NB4 (cell line): ENCODE data around the gene GPBP1.

ENCODE experiments used
- TF ChIP-seq, protein P1 (sequence below): IDR thresholded peaks from 2 replicates; pipeline ENCODE4 v1.6.1; 2011; ENCODE audit warnings: low read depth, low read length
- TF ChIP-seq, protein P2 (sequence below): IDR thresholded peaks from one replicate; pipeline ENCODE4 v1.5.1; 2012; ENCODE audit warnings: low read depth, low read length

DNA sequence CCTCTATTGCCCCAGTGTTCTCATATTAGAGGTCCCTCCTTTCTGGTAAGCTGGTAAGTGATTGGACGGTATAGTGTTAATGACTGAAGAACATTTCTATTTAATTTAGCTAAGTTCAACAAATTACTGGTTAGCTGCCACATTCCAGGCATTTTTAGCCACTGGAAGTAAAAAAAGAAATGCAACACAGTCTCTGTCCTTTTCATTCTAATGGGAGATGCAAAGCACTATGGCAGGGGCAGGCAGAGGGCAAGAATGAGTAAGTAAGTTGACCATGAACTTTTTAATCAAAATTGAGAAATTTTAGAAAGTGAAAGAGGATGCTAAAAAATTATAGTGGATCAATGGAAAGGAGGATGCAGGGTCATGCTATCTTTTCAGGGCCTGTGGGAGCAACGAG lies 137.4 kb downstream of the GPBP1 start:
- TF ChIP-seq, protein P1, sequence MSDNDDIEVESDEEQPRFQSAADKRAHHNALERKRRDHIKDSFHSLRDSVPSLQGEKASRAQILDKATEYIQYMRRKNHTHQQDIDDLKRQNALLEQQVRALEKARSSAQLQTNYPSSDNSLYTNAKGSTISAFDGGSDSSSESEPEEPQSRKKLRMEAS, result no peak
- TF ChIP-seq, protein P2, sequence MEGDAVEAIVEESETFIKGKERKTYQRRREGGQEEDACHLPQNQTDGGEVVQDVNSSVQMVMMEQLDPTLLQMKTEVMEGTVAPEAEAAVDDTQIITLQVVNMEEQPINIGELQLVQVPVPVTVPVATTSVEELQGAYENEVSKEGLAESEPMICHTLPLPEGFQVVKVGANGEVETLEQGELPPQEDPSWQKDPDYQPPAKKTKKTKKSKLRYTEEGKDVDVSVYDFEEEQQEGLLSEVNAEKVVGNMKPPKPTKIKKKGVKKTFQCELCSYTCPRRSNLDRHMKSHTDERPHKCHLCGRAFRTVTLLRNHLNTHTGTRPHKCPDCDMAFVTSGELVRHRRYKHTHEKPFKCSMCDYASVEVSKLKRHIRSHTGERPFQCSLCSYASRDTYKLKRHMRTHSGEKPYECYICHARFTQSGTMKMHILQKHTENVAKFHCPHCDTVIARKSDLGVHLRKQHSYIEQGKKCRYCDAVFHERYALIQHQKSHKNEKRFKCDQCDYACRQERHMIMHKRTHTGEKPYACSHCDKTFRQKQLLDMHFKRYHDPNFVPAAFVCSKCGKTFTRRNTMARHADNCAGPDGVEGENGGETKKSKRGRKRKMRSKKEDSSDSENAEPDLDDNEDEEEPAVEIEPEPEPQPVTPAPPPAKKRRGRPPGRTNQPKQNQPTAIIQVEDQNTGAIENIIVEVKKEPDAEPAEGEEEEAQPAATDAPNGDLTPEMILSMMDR, result no peak
